HG02885 (cell line): ENCODE measurements around the gene GPANK1.
A peak's percentile ranks its signal among the peaks of the same experiment; 100 is the strongest.

ENCODE experiments used
- ATAC-seq: cut with Tn5 transposase; IDR thresholded peaks from one replicate; pipeline ENCODE4 v1.9.1; 2021; ENCODE audit warnings: mild to moderate bottlenecking; ENCODE audit not compliant: unreplicated experiment, poor library complexity

Gene GPANK1

DNA sequence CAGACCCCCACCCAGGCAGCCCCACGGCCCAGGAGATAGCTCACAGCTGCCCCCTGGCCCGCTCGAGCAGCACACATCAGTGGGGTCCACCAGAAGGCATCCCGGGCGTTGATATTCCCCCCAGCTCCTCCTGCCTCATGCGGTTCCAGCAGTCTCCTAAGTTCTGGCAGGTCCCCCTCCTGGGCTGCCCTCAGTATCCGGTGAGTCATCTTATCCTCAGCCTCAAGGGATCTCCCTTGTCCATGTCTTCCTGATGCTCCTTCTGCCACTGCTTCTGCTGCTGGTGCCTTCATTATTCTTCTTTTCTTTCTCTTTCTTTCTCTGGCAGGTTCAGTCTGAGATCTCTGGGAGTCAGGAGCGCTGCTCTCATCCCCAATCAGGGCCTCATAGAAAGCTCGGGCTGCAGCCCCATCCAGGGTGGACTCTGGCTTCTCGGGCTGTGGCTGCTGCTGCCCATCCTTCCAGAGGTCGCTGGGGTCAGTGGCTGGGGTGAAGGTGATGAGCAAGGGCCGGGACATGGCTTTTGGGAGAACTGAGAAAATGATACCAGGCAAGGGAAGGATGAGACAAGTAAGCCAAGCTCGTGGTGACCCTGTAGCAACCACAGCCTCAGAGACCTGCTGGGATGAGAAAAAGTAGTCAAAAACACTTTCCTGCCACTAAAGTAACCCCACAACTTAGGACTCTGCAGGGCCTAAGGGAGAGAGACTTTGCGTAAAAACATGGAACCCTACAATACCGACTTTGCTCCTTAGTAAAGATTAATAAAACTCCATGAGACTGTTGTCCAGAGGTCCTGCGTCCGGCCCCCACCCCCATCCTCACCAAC, 622 bp downstream of the GPANK1 start:
- no peak for ATAC-seq

DNA sequence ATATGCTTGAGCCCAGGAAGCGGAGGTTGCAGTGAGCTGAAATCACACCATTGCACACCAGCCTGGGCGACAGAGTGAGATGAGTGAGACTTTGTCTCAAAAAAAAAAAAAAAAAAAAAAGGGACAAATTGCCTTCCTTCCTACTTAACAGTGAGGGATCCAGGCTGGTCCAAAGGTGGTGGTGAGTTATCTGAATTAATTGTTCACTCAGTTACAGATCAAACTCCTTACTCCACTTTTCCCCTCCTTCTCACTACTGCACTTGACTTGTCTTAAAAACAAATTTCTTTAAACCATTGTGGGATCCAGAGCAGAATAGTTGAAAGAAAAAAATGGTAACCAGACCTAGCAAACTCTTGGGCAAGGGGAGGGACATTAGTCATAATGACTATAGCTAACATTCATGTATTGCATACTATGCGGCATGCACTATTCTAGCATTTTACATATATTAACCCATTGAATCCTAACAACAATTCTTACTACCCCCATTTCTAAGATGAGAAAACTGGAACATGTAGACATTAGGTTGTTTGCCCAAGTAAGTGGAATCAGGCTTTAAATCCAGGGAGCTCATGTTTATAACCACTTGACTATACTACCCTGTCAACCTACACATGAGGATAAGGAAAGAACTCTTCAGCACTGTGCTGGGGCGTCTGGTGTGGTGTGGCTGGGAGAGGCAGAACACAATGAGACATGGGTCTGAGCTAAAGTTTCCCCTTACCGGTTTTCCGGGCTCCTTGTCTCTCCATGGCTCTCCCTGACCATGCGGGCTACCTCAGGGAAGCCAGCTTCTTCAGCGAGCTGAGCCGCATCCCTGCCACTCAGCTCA, 1.5 kb downstream of the GPANK1 start:
- no peak for ATAC-seq

DNA sequence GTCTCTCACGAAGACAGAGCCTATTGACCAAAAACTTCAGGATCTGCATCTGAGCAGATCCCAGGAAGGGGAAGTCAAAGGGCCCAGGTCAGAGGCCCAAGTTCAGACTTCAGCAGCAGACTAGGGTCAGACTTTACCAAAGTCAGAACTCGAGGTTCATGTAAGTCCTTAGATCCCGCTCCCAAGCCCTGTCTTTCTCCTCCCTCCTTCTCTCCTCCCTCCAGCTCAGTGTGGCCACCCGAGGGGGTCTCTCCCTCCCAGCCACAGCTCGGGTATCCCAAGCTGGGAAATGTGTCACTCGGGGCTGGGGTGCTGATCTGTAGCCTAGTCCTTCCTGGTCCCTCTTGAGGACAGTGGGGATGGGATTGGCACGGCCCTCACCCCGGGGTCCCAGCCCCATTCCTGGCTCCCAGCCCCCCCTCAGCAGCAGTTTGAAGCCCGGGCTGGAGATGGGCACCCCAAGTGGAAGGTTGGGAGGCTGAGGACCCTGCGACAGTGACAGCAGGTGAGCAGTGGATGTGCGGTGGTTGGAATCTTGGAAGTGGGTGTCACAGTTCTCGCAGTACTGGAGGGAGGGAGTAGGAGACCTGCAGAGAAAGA, 2.6 kb downstream of the GPANK1 start:
- ATAC-seq = no peak

DNA sequence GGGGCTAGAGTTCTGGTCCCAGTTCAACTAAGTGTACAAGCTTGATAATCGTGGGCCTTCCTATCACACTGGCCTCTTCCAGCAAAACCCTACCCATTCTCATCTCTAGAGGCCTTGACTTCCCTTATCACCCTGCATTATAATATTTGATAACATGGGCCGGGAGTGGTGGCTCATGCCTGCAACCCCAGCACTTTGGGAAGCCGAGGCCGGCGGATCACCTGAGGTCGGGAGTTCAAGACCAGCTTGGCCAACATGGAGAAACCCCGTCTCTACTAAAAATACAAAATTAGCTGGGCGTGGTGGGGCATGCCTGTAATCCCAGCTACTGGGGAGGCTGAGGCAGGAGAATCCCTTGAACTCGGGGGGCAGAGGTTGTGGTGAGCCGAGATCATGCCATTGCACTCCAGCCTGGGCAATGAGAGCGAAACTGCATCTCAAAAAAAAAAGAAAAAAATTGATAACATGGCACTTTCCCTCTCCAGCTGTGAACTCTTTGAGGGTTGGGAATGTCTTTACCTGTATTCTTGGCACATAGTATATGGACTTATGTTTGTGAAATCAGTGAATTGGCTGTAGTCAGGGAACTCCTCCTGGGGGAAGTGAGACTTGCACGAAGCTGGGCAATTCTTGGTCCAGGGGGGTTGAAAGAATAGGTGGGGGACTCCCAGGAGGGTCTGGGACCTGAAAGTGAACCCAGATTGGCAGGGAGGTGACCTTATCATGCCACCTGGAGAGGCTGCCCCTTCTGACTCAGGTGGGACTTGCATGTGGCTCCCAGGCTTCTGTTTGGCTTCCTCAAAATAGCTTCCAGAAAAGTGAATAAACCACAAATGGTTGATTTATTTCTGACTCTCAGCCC, 3.3 kb downstream of the GPANK1 start:
- ATAC-seq = no peak

DNA sequence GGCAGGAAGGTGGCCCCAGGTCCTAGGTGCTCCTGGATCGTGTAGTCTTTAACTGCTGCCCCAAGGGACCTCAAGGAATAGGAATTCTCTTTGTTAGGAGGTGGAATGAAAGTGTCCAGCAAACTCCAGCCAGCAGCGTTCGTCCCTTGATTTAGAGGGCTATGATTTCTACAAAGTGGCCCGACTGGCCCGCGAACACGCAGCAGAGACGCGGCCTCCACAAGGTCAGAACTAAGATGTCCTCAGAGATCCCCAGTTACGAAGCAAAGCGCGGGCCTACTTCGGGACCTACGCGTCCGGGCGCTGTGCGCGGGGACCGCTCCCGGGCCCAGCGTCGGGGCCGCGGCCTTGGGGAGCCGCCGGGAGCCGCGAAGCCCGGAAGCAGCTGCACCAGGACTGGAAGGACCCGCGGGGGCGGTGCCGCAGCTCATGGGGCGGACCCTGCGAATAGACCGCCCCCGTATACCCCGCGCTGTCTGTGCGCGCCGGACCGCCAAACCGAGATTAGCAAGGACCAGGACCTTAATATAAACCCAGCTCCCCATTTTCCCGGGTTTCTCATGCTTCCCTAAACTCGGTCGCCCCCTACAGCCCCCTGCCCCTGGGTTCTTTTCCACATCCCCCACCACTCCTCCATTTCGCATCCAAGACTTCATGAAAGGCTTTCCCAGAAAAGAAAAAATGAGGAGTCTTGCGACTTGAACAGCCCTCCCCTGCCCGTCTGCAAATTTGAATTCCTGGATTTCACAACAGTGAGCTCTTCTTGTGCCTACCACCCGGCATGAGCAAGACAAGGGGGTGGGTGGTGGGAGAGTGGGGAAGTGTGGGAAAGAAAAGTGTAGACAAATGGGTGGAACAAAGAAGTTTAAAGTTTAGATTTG, 4.2 kb downstream of the GPANK1 start, which contains the start of gene C6orf47:
Gene C6orf47, minus strand, starts transcription at position 398 of the 881 bp plus-strand sequence. CDS start 831 bp downstream, outside the sequence.
- peak; percentile 54 for ATAC-seq

DNA sequence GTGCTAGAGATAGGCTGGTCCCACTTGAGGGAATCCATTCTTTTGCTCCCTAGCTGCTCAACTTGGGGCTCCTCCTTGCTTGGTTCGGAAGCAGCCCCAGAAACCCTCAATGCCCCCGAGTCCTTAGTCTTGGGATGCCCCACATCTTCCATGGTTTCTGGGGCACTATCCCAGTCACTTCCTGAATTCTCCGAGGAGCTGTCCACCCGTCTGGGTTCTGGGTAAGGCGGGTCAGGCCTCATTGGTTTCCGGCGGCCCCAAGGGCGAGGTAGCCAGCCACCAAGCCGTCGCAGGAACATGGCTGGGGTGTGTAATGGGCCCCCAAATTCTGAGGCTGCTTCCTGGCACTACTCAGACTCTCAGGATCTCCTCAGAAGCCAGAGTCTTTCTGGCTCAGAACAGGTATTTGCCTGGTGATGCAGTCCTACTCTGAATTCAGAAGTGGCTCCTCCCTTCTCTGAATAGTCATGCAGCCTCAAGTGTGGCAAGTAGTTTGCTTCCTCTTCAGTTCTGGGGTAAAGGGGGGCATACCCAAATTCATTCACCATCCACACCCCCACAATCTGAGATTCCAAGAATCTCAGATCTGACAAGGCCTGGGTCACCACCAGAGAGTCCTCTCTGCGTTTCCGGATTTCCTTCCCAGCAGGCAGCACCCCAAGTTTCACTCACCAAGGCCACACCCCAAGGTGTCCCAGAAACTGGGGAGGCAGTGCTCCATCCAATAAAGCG, 5.0 kb downstream of the GPANK1 start:
- peak; percentile 15 for ATAC-seq

DNA sequence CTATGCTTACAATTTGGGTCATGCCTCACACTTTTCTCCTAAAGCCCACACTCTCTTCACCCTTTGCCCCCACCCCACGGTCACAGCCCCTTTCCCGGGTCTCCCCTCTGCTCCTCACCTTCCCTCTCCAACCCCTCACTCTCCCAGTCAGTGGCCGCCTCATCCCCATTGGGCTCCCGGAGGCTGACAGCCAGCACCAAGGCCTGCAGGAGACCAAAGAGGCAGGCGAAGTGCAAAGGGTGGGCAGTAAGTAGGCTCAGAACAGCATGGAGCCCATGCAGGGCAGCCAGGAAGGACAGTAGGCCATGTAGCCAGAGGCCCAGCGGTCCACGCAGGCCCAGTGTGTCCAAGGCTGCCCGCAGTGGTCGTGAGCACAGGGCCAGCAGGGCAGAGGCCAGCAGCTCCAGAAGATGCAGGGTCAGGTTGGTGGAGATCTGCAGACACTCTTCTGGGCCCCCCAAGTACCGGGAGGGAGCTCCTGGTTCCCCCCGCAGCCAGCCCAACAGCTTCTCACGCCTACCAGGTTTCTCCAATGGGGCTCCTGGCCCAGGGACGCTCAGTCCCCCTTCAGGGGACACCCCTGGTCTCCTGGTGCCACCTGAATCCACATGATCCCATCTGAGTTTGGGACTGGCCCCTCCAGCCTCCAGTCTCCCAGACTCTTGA, 5.7 kb downstream of the GPANK1 start:
- no peak for ATAC-seq

DNA sequence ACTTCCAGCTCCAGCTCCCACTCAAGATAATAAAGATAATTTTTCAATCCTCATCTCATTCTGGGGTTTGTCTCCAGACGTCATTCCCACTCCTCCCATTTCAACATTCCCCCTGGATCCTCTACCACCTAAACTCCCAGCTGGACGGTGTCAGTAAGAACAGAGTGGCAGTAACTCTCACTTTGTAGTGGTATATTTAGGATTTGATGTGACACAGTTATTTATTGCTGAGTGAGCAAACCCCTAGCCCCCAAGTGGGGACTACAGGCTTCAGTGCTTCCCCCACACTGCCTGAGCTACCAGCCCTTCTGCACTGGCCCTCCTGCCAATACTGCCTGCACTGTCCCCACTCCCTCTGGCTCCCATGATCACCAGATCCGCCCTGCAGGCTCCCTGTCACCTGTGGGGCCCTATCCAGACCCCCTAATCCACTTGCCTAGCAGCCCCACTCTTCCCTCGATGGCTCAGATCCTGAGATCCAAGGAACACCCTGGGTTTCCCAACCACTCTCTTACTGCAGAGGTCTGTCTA, 6.6 kb downstream of the GPANK1 start:
- ATAC-seq = no peak

DNA sequence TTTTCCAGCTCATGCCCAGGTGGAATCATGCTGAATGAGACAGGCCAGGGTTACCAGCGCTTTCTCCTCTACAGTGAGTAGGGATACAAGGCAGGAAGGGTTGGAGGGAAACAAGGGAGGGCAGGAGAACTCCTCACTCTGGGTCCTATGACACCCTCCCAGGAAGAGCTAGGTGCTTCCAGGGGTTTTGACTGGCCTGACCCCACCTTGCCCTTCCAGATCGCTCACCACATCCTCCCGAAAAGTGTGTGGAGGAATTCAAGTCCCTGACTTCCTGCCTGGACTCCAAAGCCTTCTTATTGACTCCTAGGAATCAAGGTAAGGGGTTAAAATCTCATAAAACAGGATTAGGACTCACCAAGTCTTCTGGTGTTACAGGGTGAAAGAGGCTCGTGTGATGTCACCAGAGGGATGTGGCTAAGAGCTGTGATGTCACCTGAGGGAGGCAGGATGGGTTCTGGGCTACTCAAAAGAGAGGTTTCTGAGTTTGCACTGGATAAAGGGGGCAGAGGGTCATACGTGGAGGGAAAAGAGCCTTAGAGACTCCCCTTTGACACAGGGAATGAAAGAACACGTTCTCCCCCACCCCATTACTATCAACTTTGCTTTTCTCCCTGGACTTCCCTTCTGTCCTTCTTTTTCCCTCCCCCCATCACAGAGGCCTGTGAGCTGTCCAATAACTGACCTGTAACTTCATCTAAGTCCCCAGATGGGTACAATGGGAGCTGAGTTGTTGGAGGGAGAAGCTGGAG, 7.2 kb downstream of the GPANK1 start:
- ATAC-seq = no peak

DNA sequence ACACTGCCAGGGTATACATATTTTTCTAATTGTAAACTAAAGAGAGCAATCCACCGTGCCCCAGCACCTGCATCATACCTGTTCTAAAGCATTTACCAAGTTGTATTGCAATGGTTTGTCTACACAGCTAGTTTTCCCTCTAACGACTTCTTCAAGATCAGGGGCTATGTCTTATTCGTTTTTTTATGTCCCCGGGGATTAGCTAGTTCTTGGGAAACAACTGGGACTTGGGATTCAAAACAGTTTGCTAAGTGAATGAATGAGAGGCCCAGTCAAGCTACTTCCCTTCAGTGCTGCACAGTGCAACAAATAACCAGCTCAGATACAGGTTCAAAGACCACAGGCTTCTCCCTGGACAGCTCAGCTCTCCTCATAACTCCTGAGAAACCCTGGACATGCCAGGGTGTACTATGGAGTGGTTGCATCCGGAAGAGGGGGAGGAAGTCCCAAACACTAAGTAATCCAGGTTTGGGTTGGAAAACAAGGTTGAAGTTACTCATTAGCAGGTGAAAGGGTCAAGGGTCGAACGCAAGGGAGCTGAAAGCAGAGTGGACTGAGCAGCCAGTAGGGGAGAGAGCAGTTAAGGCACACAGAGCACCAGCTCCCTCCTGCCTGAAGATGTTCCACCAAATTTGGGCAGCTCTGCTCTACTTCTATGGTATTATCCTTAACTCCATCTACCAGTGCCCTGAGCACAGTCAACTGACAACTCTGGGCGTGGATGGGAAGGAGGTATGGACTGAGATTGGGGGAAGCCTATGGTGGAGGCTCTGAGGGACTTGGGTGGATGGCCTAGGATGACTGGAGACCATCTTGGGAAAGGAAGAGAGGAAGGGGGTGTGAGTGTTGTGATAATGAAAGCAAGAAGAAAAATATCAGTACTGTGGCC, 9.2 kb downstream of the GPANK1 start, which contains the start of gene APOM:
Gene APOM, plus strand, starts transcription at position 546 of the 889 bp plus-strand sequence. Its CDS starts 73 bp downstream, at position 619.
- ATAC-seq = no peak

DNA sequence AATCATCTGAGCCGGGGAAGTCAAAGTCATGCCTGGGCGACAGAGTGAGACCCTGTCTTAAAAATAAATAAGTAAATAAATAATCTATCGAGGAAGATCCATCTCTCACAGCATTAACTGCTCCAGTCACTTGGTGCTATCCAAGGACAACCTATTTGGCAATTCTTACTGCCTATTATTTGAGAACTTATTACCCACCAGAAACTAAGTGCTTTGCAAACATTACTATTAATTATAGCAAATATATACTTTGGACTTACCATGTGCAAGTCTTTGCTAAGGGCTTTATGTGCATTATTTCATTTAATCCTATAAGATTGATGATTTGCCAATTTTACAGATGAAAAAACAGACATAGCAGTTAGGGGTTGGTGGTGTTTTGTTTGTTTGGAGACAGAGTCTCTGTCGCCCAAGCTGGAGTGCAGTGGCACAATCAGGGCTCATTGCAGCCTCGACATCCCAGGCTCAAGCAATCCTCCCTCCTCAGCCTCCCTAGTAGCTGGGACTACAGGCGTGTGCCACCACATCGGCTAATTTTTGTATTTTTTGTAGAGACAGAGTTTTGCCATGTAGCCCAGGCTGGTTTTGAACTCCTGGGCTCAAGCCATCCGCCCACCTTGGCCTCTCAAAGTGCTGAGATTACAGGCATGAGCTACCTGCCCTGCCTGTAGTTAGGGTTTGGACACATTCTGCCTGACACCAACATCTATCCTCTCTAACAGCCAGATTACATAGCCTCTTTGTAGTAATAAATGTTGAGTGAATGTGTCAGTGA, 10.0 kb downstream of the GPANK1 start:
- no peak for ATAC-seq

DNA sequence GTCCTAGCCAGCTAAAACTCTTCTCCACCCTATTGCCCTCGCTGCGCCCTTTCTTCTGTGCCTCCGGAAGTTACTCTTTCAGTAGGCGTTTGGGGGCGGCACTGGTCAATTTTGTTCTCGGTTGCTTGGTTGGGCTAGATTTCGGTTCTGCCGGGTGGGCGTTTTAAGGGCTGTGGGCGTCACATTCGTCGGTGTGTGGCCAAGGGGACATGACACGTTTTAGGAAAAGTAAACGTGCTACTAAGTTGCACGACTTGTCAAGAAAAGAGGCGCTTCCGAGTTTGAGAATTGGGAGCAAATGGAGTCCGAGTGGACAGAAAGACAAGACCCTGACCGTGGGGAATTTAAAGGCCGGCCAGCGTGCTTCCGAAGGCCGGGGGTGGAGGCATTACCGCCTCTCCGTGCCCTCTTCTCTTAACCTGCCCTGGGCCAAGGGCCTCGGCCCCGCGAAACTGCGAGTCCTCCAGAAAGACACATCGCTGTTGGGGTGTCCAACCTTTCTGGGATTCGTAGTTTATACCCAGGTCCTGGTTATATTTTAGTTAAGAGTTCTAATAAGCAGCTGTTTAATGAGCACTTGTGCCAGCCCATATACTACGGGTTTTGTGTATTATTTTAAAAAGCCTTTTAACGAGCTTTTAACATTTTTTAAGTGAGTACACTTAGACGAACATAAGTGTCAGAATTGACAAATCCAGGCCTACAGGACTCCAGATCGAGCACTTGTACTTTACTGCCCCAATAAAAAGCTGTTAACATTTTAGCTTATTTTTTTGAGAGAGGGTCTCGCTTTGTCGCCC, 11.7 kb downstream of the GPANK1 start:
- peak; percentile 64 for ATAC-seq

DNA sequence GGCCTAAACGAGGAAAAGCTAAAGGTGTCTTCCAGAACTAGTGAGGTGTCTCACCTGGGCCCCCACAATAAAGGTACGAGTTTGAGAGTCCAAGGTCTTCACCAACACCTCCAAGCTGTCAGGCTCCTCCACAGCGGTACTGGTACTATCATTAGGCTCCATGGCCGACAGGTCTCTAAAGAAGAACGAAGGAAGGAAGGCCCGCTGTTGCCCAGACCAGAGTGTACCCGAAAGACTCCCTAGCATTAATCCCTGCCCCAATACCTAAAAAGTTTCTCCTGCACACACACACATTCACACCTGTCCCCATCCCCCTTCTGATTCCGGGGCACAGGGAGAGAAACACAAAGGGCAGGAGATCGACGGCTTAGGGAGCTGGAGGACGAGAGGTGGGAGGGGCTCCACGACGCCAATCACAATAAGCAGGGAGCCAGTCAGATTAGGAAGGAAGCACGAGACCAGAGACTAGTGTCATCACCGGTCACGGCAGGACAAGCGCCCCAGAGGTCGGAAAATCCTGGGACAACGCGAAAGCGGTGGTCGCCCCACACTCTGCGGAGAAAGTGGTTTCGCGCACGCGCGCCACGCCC, 13.1 kb downstream of the GPANK1 start:
- peak; percentile 19 for ATAC-seq

DNA sequence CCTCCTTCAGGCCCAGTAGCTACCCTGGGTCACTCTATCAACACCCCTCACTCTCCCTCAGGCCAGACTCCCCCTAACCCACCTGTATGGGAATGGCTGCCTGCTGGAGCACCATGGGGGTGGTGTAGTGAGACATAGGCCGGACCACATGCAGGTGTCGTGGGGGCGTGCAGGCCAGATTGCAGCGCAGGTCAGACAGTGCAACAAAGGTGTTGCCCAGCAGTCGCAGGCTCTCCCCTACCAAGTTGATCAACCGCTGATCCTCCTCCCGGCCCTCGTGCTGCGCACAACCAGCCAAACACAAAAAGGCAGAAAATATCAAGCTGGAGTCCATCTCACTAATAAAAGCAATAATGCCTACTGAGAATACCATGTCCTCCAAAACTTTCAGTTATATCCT, 19.5 kb downstream of the GPANK1 start:
- ATAC-seq = no peak
